GM21619 (cell line): ENCODE measurements around the gene RLF.

Experiments used
- ATAC-seq: cut with Tn5 transposase; IDR thresholded peaks from one replicate; pipeline ENCODE4 v1.9.1; 2021; ENCODE audit not compliant: unreplicated experiment

The RLF gene

GRCh38 chr1:40270152-40270834 is 109.1 kb downstream of the RLF start:
- ATAC-seq, result no peak

- no peak for ATAC-seq
These were observed 111.5 kb downstream of the RLF start for GRCh38 chr1:40272653-40273213.

- no peak for ATAC-seq
These were observed 112.5 kb downstream of the RLF start for GRCh38 chr1:40273547-40274166.

GRCh38 chr1:40274331-40274730 is 113.1 kb downstream of the RLF start:
- ATAC-seq, result no peak

- ATAC-seq, result no peak
These were observed 114.9 kb downstream of the RLF start for GRCh38 chr1:40276122-40276521.

- ATAC-seq, result no peak
These were observed 120.7 kb downstream of the RLF start for GRCh38 chr1:40281853-40282252.
